Measurements from ENCODE around the gene TUBA1C. TPM values are rescaled to one million over a fixed set of nuclear protein-coding genes. Genes with fewer than 3 reads are reported as not detected.

The TUBA1C gene
- total RNA-seq: 376 and 609 TPM in 2 replicates

GRCh38 chr12:49264873-49265792, at the start of gene TUBA1C:
TSS of gene TUBA1C (plus strand) at chr12:49265082. CDS start at chr12:49265182, 100 bp downstream.
- H3K4me3 ChIP-seq (ENCODE audit: low read depth, low read length): peak within 1 kb of the TSS; percentile 85
- peak; percentile 95 for DNase-seq (ENCODE audit: low read depth)
- TF ChIP-seq, protein P1, sequence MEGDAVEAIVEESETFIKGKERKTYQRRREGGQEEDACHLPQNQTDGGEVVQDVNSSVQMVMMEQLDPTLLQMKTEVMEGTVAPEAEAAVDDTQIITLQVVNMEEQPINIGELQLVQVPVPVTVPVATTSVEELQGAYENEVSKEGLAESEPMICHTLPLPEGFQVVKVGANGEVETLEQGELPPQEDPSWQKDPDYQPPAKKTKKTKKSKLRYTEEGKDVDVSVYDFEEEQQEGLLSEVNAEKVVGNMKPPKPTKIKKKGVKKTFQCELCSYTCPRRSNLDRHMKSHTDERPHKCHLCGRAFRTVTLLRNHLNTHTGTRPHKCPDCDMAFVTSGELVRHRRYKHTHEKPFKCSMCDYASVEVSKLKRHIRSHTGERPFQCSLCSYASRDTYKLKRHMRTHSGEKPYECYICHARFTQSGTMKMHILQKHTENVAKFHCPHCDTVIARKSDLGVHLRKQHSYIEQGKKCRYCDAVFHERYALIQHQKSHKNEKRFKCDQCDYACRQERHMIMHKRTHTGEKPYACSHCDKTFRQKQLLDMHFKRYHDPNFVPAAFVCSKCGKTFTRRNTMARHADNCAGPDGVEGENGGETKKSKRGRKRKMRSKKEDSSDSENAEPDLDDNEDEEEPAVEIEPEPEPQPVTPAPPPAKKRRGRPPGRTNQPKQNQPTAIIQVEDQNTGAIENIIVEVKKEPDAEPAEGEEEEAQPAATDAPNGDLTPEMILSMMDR (IDR thresholded peaks at IDR 0.05; ENCODE audit: insufficient read depth, low read depth, low read length): no peak

DNA sequence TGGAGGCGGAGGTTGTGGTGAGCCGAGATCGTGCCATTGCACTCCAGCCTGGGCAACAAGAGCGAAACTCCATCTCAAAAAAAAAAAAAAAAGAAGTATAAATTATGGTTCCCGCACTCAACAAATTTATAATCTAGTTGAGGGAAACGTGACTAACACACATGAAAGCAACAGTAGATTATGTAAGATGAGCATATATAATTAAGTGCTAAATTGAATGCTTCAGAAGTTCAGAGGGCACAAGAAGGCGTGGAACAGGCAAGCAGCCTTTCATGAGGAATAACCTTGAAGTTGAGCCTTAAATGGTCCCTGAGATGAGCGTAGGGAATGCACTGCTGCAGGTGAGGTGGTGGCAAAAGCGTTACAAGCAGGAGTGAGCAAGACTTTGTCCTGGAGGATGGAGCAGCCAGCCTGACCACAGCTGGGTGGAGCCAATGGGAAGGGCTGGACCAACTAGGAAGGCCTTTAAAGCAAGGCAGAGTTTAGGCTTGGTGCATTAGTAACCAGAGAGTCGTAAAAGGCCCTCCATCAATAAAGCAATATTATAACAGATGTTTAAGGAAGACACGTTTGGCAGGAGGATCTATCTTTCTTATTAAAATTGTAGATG, 45.4 kb upstream of the TUBA1C start:
- H3K4me3 ChIP-seq (ENCODE audit: low read depth, low read length): no peak overlapping the region
- TF ChIP-seq, protein P1 (IDR thresholded peaks at IDR 0.05; ENCODE audit: insufficient read depth, low read depth, low read length): no peak

GRCh38 chr12:49220972-49221371, 43.9 kb upstream of the TUBA1C start:
- TF ChIP-seq, protein P1 (IDR thresholded peaks at IDR 0.05; ENCODE audit: insufficient read depth, low read depth, low read length): no peak
- DNase-seq (ENCODE audit: low read depth): no peak
- no peak overlapping the region for H3K4me3 ChIP-seq (ENCODE audit: low read depth, low read length)

More for the DNA sequence above, 45.4 kb upstream of the TUBA1C start:
- no peak for DNase-seq (ENCODE audit: low read depth)

DNA sequence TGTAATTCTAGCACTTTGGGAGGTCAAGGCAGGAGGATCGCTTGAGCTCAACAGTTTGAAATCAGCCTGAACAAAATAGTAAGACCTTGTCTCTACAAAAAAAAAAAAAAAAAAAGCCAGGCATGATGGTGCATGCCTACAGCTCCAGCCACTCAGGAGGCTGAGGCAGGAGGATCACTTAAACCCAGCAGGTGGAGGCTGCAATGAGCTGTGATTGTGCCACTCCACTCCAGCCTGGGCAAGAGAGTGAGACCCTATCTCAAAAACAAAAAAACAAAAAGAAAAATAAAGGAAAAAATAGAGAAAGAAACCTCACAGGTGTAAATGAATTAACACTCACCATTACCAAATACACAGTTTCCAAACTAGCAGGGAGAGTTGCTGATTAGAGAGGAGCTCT, 41.8 kb upstream of the TUBA1C start:
- TF ChIP-seq, protein P1 (IDR thresholded peaks at IDR 0.05; ENCODE audit: insufficient read depth, low read depth, low read length): no peak
- no peak for DNase-seq (ENCODE audit: low read depth)
- no peak overlapping the region for H3K4me3 ChIP-seq (ENCODE audit: low read depth, low read length)

- no peak overlapping the region for H3K4me3 ChIP-seq (ENCODE audit: low read depth, low read length)
- TF ChIP-seq, protein P1 (IDR thresholded peaks at IDR 0.05; ENCODE audit: insufficient read depth, low read depth, low read length): no peak
- no peak for DNase-seq (ENCODE audit: low read depth)
These were observed 41.1 kb upstream of the TUBA1C start for GRCh38 chr12:49223590-49224369.

DNA sequence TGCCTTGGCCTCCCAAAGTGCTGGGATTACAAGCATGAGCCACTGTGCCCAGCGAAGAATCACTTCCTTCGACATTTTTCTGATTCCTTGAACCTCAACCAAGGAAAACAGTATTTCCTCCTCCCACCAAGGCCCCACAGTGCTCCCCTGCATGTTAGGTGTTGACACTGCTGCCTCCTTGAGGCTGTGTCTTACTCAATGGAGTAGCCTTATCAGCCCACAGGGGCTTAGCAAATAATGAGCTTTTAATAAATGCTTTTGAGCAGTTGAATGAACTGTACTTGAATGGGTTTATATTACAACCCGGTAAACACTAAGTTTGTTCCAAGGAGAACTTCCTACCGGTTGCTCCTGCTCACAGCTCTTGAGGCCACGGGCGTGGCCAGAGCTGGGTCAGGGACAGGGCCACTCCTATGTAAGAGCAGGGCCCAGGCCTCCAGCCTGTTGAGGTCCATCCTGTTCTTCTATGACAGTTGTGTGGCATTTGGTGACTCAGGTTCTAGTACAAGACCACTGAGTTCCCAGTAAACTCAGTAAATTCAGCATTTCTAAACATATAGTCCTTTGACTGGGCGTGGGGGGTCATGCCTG, 39.2 kb upstream of the TUBA1C start:
- DNase-seq (ENCODE audit: low read depth): peak; percentile 15
- H3K4me3 ChIP-seq (ENCODE audit: low read depth, low read length): no peak overlapping the region
- TF ChIP-seq, protein P1 (IDR thresholded peaks at IDR 0.05; ENCODE audit: insufficient read depth, low read depth, low read length): no peak

Data from fibroblast of villous mesenchyme (primary cell).